NCI-H1417 treated with DMSO at 0.1 percent for 48 hours (cell line): ENCODE results near the gene HILPDA.
A peak's percentile ranks its signal among the peaks of the same experiment; 100 is the strongest.

ENCODE experiments used
- DNase-seq: peaks from one replicate; lab custom pipeline; 2025; lab: John Stamatoyannopoulos, UW

The HILPDA gene, protein sequence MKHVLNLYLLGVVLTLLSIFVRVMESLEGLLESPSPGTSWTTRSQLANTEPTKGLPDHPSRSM

DNA sequence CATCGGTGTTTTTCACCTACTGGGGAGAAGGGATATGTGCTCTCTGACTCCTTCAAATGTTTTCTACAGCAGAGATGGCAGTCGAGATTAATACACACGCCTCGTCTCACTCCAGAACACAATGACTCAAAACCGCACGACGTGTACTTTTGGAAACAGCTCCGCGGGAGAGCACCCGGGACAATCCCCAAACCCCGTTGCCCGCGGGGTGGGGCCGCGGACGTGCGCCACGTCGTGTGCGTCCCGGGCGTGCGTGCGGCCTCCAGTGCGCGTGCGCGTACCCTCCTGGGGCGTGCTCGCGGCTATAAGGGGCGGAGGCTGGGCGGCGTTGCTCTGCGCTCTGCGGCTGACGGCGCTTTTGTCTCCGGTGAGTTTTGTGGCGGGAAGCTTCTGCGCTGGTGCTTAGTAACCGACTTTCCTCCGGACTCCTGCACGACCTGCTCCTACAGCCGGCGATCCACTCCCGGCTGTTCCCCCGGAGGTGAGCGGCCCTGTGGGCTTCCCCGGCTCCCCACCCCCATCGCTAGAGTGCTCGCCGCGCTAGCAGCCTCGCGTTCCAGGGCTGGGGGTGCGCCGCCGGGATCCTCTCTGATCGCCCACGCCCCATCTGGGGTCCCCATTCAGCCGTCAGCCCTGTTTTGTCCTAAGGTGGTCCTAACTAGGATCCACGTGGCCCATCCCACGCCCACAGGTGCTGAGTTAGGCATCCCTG, at the start of gene HILPDA:
TSS of gene HILPDA (plus strand) at position 336 of the 712 bp plus-strand sequence. CDS start 1,391 bp downstream, outside the sequence.
- peak; percentile 84 for DNase-seq

DNA sequence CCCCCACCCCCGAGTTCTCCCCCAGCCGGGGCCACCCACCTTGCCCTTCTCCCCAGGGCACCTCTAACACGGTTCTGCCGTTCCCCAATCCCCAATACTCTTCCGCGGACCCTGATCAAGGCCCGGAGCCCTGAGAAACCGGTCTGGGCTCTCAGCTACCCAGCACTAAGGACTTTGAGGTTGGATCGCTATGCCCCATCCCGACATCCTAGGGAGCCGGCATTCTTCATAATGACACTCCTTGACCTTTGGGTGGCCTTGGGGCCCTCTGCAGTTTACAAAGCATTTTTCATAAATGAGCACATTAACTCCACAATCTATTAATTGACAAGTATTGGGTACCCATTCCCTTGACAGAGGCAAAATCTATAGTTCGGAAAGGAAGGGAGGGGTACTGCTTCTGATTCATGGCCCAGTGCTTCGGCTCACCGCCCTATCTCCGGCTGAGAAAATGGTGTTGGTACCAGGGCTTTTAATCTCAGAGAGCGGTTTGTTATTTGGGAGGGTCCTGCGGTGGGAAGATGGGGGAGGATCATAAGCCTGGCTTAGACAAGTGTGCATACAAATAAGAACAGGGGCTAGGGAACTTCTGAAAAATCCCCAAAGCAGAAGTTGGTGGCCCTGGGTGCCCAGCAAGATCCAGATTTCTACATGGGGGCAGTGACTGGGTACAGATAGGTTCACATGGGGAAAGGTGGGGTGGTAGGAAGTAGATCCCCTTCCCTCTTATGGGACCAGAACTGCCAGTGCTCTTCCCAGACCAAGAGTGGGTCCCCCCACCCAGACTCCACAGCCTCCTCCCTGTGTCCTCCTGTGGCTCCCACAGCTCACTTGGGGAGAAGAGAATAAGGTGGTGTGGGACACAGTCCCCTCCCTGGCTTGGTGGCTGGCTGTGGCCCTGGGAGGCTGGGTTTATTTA, 49.1 kb upstream of the HILPDA start:
- DNase-seq = no peak

DNA sequence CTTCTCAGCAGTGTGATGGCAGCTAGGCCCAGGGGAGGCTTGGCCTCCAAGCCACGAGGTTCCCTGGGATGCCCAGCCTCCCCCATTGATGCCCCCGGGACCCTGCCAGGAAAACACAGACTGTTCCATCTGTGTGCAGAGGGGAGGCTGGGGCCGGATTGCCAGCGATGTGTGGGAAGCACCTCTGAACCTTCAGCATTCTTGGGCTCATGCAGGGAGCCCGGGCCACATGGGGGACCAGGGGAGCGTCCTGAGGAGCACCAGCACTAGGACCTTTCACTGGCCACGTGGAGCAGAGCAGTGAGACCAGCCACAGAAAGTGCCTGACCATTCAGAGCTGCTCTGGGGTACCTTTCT, 48.5 kb upstream of the HILPDA start:
- no peak for DNase-seq

DNA sequence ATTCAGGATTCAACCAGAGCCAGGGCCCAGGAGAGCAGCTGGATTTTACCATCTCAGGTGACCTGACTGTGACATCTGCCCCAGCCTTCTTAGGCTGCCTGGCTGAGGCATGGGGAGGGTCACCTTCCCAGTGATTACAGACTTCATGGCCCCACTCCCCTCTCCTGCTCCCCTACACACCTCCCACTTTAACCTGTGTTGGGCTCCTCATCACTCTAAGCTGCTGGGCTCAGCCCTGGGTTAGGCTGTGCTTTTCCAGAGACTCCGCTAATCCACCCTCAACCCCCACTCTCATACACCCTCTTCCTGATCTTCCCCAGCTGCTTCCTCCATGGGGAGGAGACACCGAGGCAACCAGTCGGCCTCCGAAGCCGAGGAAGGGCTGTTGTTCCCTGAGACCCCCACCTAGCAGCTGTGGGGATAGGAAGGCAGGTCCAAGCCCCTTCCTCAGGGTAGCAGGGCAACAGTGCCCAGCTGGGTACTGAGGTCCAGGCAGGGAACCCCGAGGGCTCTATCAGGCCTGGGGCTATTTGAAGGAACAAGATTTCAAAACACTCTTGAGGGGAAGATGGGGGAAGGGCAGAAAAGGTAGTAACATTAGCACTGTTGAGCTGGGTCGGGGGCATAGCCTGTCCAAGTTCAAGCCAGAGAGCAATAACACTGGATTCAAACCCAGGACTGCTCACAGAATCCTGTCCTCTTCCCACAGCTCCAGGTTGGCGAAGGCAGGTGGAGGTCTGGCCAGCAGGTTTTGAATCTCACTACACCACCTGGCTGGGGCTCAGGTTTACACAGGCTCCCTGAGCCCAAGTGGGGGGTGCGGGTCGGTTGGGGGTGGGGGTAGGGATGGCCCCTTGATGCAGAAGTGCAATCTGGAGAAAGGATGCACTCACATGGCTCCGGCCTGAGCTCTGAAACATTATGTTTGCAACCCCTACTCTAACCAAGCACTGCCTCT, 47.6 kb upstream of the HILPDA start:
- no peak for DNase-seq

DNA sequence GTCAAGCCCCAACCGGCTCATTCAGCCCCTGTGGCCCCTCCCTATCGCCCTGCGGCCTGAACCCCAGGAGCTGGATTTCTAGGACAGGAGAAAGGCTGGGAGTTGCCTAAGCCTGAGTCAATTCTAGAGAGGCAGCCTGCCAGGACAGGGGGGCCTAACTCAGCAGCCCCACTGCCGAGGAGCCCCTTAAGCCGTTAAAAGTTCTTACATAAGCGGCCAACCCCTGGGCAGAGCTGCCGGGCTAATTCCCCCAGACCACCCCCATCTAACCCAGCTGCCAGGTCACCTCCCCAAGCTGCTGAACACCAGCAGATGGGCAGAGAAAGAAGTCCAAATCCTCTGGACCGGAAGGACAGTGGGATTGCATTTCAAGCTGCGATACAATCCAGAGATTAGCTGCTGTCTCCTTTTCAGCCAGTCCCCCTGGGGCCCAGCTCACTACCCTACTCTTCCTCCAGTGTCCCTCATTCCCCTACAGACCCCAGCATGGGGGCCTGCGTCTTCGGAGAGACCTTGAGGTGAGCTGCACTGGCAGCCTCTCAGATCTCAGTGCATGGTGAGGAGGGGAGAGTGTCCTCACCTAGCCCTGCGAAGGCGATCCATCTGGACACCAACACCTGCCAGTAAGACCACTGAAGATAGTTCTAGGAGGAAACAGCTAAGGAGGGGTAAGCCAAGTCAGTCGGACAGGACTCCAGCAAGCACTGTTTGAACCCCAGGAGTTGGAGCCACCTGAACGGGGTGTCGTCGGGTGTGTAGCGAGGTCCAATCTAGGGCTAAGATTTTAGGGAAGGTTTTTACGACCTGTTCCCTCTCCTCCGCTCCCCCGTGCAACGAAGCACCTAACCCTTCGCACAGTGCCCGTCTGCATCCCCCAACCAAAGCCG, 46.7 kb upstream of the HILPDA start:
- DNase-seq = no peak

DNA sequence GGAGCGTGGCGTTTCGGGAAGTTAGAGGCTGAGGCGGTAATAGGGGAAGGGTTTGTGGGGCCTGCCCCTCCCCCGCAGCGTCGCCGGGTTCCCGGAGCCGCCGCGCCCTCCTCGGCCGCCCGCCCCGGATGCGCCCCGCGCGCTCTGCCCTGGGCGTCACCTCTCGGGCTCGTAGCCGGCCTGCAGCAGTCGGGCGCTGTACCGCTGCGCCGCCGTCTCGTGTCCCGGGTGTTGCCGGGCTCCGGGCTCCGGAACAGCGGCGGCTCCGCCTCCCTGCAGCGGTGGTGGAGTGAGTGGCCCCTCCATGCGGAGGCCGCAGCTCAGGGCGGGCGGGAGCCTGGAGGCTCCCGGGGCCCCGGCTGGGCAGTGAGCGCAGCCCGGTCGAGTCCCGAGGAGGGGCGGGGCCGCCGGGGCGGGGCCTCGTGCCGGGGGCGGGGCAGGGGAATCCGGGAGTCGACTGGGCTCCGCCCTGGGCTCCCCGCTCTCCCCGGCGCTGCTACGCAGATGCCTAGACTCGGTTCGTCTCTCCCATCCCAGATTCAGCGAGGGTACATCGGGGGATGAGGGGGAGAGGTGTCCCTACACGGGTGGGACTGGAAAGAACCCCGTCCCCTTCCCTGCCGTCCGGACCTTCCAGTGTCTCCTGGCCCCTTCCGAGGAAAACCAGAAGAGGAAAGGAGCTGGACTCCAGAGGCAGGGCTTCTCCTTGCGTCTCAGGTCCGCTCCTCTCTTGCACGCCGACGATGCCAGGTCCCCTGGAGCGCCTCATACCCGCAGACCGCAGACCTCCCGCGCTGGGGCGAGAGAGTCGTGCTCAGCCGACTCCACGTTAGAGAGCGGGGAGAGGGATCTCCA, 45.9 kb upstream of the HILPDA start, which contains the start of gene IMPDH1:
TSS of gene IMPDH1 (minus strand) at position 387 of the 855 bp plus-strand sequence. CDS start at position 306, 81 bp downstream.
- no peak for DNase-seq

DNA sequence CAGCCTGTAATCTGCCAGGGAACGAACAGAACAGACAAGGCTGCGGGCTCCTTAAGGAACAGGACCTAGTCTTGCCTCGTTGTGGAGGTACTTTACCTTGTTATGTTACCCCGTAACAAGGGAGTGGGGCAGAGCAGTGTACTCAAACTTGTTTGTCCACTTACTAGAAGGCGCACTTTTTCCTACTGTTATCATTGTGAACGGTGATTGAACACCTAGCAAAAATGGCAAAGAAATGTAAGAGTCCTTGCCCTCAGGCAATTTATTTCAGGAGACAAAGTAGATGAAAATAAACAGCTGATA, 45.3 kb upstream of the HILPDA start:
- DNase-seq = no peak

DNA sequence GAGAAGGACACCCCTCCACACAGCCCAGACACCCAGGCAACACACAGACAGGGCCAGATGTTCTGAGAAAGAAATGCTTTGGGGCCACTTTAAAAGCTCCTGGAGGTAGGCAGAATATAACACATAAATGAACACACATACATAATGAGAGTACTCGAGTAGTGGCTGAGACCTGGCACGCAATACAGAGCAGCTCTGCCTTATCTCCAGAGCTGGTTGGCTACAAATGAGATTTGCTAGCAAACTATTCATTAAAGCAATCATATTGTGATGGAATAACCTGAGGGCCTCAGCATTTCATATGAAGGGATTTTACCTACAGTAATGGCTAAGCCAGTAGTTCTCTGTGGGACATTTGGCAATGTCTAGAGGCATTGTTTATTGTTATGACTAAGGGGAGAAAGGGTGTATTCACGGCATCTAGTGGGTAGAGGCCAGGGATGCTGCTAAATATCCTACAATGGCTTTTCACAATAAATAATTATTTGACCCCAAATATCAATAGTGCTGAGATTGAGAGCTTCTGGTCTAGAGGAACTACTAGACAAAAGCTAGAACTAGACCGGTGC, 40.4 kb upstream of the HILPDA start:
- no peak for DNase-seq

DNA sequence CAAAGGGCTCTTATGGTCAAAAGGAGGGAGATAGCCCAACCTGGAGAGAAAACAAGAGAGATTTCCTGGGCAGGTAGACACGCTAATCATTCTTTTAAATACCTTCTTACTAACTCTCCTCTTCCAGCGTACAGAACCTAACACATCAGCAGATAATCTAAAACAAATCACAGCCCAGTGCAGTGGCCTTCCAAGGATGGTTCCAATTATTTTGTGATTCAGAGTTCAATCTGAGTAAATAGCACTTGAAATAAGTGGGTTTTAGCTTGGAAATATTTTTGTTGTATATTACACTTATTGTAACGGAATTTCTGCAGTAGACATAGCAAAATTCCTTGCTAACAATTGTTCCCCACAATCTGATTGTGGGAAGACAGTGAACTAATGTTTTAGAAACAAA, 38.6 kb upstream of the HILPDA start:
- no peak for DNase-seq

DNA sequence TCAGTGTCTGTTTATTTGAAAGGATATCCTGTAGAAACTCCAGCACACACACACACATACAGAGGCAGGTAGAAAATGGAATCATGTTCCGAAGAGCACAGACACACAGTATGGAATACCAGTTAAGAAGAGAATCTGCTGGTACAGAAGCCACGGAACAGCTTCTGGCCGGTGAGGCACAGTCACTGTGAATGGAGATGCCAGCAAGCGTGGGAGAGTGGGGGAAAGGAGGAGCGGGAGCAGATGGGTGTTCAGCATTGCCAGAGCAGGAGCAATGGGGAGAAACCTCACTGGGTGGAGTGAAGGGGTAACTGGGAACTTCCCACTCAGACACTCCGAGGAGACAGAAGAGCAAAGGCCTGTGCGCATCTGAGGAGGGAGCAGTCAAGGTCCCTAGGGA, 36.4 kb upstream of the HILPDA start:
- DNase-seq = no peak

DNA sequence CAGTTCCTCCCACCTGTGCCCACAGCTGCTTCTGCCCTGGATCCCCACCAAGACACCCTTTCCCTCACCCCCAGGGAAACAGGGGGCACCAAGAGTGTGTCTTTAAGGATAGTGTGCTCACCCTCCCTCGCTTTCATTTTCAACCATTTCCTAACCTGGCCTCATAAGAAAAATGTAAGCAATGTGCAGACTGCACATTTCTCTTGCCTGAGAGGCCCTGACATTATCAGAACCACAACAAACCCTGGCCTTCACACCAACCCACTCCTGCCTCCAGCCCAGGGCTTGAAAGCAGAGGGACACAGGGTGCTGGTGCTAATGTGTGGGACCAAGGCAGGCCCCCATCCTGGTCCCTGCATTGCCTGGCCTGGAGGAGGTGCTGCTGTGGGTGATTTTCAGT, 34.9 kb upstream of the HILPDA start:
- no peak for DNase-seq

DNA sequence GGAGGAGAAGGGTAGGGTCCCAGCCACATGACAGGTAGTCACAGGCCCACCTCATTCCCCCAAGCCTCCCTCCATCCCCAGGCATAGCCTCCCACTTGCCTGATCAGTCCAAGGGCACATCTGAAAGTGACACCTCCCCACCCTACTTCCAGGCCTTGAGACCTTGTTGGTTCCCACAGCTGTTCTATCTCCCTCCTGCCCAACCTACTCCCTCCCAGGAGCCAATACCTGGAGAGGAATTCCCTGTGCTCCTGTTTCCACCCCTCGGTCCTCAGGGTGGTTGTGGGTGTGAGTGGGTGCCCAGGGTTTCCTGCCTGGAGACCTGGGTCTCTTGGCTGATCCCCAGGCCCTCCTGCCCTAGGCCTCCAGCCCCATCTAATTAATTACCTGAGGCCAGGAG, 34.3 kb upstream of the HILPDA start:
- no peak for DNase-seq

DNA sequence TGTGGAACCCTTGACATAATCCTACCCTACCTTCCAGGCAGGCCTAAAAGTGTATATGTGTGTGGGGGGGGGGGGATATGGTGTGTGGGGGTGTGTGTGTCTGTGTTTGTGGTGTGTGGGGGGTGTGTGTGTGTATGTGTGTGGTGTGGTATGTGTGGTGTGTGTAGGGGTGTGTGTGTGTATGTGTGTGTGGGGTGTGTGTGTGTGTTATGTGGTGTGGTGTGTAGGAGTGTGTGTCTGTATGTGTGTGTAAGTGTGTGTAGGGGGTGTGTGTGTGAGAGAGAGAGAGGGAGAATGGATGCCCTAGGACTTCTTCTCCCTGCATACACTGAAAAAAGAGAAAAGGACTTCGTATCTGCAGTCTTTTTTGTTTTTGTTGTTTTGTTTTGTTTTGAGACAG, 33.6 kb upstream of the HILPDA start:
- DNase-seq = no peak

DNA sequence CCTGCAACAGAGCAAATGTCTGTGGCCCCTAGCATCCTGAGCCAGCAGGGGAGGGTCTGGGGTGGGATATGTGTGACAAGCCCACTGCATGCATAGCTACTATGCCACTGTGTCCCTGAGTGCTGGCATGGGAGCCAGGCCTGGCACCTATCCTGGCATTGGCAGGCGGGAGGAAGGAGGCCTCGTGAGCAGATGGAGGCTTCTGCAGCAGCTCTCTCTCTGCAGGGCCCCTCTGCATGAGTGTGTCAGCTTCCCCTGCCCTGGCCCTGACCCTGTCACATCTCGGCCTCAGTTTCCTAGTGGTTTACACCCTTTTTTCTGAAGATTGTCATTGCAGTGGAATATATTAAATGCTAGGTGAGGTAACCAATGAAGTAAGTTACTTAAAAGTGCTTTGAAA, 32.8 kb upstream of the HILPDA start:
- DNase-seq = no peak

DNA sequence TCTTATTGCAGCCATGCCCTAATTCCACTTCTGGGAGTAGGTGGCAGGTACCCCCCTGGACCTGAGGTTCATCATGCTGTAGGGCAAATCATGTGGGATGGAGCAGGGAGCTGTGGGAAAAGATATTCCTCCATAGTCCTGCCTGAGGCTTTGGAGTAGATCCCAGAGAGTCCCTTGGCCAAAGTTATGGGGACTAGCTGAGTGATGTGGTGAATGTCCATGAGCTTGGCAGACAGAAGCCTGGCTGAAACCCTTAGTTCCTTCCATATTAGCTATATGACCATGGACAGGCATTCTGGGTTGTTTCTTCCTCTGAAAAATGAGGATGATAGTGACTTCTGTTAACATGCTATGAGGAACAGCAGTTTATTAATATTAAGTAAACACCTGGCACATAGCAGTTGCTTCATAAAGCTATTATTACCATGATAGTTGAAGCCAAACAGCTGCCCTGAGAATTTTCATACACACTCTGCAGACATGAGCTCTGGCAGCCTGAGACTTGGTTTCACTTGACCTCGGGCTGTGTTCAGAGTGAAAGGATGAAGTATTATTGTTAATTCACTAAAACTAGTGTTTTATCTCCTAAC, 30.9 kb upstream of the HILPDA start:
- DNase-seq = no peak

DNA sequence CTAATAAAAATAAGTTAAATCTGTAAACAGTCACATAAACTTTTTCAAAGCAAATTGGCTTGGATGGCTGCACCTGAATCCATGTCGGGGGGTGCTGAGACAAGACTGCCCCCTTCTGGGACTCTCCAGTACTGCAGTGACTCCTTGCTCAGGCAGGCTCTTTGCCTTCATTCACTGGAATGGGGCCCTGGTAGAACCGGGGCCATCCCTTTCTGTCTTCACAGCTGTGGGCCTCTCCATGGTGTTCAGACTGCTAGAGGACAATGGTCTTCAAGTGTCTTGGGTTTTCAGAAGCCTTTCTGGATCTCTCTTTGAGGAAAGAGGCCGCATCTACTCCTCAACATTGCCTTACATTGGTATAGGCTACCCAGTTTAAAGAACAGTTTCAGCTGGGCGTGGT, 29.8 kb upstream of the HILPDA start:
- DNase-seq = no peak

DNA sequence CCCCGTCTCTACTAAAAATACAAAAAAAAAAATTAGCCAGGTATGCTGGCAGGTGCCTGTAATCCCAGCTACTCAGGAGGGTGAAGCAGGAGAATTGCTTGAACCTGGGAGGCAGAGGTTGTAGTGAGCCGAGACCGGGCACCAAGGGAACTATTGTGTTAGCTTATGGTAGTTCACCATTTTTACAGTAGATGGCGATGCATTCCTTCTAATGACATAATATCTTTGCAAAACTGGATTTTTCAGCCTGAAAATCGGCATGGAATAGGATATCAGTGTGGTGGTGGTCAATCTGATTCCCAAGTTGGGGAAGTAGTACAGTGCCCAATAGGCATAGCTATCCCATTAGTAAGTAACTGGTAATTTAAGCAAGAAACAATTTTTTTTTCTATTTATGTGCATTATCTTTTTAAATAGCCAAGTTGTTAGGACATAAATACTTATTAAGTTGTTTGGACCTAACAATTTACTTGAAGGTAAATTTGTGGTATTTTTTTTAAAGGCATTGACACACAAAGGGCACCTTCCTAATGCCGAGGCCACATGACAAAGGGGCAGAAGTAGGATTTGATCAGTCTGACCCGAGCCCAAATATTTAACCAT, 28.3 kb upstream of the HILPDA start:
- DNase-seq = peak; percentile 20

DNA sequence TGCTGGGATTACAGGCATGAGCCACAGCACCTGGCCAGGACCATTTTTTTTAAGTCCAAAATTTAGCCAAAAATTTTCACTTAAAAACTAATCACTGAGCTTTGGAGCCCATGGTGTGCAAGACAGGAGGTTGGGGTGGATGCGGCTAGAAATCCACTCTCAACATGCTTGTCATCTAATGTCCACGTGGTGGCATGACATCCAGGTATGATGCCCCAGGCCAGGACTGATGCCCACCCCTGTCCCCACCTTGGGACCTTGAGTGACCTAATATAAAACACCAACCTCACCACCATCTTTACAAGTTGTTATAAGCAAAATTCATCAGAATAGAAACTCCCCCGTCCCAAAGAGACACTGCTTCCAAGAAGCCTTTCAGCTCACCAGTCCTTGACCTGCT, 25.5 kb upstream of the HILPDA start:
- no peak for DNase-seq

DNA sequence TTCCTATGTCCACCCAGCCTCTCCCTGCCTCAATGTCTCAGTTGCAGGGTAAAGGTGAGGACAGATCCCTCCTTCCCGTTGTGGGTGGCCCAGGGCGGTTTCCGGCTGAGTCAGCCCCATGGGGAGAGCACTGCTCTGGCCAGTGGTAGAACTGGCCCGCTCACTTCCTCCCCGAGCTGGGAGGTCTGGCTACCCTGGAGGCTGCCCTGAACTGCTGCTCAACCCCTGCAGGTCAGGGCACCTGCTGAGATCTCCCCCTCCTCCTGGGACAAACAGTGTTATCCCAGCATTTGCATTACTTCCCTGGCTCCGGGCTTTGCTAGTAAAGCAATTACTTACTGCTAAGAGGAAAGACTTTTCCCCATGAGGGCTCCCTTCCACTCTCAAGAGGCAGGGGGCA, 24.5 kb upstream of the HILPDA start:
- DNase-seq = no peak
